ENCODE measurements around the gene ARL4C.

The ARL4C gene

GRCh38 chr2:234496835-234497593 is at the start of gene ARL4C (continued):
- TF ChIP-seq IKZF3 (tag by site-specific recombination; IDR thresholded peaks at IDR 0.05), result peak; percentile 70

- ChIA-PET CTCF (interaction anchor here (0.5 to 3.2 kb wide), 66 partner anchors 8 to 658 kb away, joined by 3 to 39 read pairs (median 4); partner anchors contain the start of gene ARL4C), POLR2A (interaction anchor here (0.6 kb wide), 1 partner anchor 423 kb away, joined by 3 read pairs; no protein-coding TSS in a partner anchor)
- H3K27ac ChIP-seq (ENCODE audit: extremely low read depth, low read depth, low read length), result no peak overlapping the region
- no peaks in the 10 kb centered on the region for H3K36me3 ChIP-seq (ENCODE audit: control insufficient read depth in 2 of 2, insufficient read depth in 1 of 2, low read length in 2 of 2)
- H3K4me1 ChIP-seq (ENCODE audit: control insufficient read depth, insufficient read depth, low read length), result no peaks in the 10 kb centered on the region
- no peak overlapping the region for H3K4me3 ChIP-seq (ENCODE audit: low read depth, low read length)
- no peaks in the 10 kb centered on the region for H3K9me3 ChIP-seq (ENCODE audit: control insufficient read depth, insufficient read depth, low read depth, low read length)
- TF ChIP-seq CTCF (tag by site-specific recombination; IDR thresholded peaks at IDR 0.05) (peak; percentile 73), ZFP69B (tag by site-specific recombination; IDR thresholded peaks at IDR 0.05) (peak; percentile 96), ZXDB (tag by site-specific recombination; IDR thresholded peaks at IDR 0.05) (peak; percentile 25; the same call in 1 of the 2 replicates), ZNF660 (tag by site-specific recombination; IDR thresholded peaks at IDR 0.05) (0 out of 2 replicates have a peak, but pooled peaks have one; percentile 20), ZBTB17 (tag by site-specific recombination; IDR thresholded peaks at IDR 0.05) (0 out of 2 replicates have a peak, but pooled peaks have one; percentile 19), ZNF654 (tag by site-specific recombination; IDR thresholded peaks at IDR 0.05; ENCODE audit: low read depth) (peak; percentile 48), PRDM4 (tag by site-specific recombination; IDR thresholded peaks at IDR 0.05) (no peak), ZNF366 (tag by site-specific recombination; conservative IDR thresholded peaks at IDR 0.05) (peak; percentile 88), HOXA7 (CRISPR knock-in tag; IDR thresholded peaks at IDR 0.05; ENCODE audit: borderline replicate concordance) (no peak), ZNF692 (tag by site-specific recombination; IDR thresholded peaks at IDR 0.05) (peak; percentile 97)
Measured at GRCh38 chr2:234544659-234545611, 48.1 kb upstream of the ARL4C start.

- no peaks in the 10 kb centered on the region for H3K9me3 ChIP-seq (ENCODE audit: control insufficient read depth, insufficient read depth, low read depth, low read length)
- no peak overlapping the region for H3K4me3 ChIP-seq (ENCODE audit: low read depth, low read length)
- CTCF ChIA-PET, result interaction anchor here (0.8 kb wide), 1 partner anchor 567 kb away, joined by 4 read pairs; no protein-coding TSS in a partner anchor
- H3K27ac ChIP-seq (ENCODE audit: extremely low read depth, low read depth, low read length), result no peak overlapping the region
- POLR2A ChIA-PET, result no interaction called here
- no peaks in the 10 kb centered on the region for H3K36me3 ChIP-seq (ENCODE audit: control insufficient read depth in 2 of 2, insufficient read depth in 1 of 2, low read length in 2 of 2)
- no peaks in the 10 kb centered on the region for H3K4me1 ChIP-seq (ENCODE audit: control insufficient read depth, insufficient read depth, low read length)
- TF ChIP-seq ZNF155 (tag by site-specific recombination; IDR thresholded peaks at IDR 0.05) (no peak), ZNF692 (tag by site-specific recombination; IDR thresholded peaks at IDR 0.05) (no peak), ZNF677 (tag by site-specific recombination; IDR thresholded peaks at IDR 0.05) (no peak), HOXC10 (CRISPR knock-in tag; IDR thresholded peaks at IDR 0.05) (no peak), ZSCAN16 (tag by site-specific recombination; IDR thresholded peaks at IDR 0.05) (no peak), SP2 (tag by site-specific recombination; IDR thresholded peaks at IDR 0.05) (no peak), ZNF624 (tag by site-specific recombination; IDR thresholded peaks at IDR 0.05) (no peak), ZNF843 (tag by site-specific recombination; IDR thresholded peaks at IDR 0.05) (no peak), BCL11B (tag by site-specific recombination; IDR thresholded peaks at IDR 0.05; ENCODE audit: low read depth) (no peak), ZFHX2 (tag by site-specific recombination; conservative IDR thresholded peaks at IDR 0.05) (no peak), ZNF701 (tag by site-specific recombination; IDR thresholded peaks at IDR 0.05) (no peak), ZFP3 (tag by site-specific recombination; IDR thresholded peaks at IDR 0.05; ENCODE audit: low read depth) (no peak), GLI4 (tag by site-specific recombination; IDR thresholded peaks at IDR 0.05) (no peak)
Measured at GRCh38 chr2:234542742-234543141, 45.9 kb upstream of the ARL4C start.
